ENCODE data around the gene KIFAP3.

The KIFAP3 gene

DNA sequence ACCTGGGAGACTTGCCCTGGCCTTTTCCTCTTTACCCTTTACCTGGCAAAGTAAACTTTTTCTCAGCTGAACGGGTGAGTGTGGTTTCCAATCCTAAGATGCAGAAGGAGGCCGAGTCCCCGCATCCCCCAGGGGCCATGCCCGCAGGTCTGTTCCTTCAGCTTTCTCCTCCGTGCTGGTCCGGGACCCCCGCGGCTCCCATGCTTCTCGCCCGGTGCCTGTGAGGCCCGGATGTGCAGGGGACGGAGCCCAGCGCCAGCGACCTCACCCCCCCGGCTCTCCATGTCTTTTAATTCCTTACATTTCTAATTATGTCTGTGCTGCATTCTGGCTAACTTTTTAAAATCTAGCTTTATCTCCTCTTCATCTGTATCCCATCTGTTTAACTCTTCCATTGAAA lies 159.3 kb downstream of the KIFAP3 start:
- DNase-seq = no peak

DNA sequence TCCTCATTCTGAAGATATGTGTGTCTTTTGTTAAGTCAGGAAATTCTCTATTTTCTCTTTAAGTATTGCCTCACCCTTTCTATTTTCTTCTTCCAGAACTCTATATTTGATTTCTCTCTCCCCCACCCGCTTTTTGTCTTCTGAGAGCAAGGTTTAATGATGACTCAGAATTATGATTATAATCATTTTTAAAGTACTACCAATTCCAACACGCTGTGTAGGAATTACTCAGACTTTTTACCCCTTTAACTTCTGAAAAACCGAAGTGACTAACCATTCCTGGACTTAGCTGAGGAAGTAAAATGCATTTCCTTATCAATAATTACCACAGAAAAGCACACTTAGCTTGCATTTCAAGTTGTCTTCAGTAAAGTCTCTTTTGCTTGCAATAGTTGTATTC lies 160.0 kb downstream of the KIFAP3 start:
- DNase-seq = no peak

DNA sequence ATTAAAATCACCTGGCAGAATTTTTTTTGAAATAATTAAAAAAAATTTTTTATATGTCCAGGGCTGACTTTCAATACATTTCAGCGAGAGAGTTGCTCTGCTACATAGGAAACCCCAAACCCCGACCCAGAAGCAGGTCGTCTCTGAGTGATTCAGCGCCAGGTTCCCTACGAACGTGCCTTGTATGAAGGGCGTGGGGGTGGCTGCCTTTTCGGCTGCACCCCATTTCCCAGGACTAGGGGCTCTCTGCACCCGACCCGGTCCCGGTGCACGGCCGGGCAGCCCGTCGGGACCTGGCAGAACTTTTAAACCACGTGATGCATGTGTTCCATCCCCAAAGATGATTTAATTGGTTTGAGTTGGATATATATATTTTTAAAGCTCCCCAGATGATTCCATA lies 165.0 kb downstream of the KIFAP3 start:
- no peak for DNase-seq

DNA sequence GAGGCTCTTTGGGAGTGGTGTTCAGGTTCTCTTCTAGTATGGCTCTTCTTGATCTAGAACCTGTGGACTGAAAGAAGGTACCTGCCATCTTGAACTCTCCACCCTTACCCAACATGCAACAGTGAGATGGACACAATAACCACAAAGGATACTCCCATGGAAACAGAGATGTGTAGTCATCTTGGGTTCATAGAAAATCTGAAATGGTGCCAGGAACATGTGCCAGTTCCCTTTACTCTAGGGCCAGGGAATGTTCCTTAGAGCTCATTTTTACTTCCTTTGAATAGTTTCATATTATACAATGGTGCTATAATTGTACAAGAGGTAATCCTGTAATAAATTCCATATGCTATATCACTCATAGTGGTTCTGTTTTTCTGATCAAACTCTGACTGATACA lies 167.6 kb downstream of the KIFAP3 start:
- no peak for DNase-seq

DNA sequence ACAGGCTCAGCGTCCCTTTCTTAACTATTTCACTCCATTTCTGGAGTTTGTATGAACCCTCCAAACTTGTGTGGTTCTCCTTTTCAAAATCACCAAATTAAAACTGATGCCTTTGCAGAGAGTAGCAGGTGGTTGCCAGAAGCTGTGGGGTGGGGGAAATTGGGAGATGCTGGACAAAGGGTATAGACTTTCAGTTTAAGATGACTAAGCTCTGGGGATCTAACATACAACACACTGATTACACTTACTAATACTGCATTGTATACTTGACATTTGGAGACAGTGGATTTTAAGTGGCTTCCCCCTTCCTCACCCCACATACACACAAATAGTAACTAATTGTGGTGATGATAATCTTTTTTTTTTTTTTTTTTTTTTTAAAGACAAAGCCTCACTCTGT lies 169.7 kb downstream of the KIFAP3 start:
- DNase-seq = no peak

DNA sequence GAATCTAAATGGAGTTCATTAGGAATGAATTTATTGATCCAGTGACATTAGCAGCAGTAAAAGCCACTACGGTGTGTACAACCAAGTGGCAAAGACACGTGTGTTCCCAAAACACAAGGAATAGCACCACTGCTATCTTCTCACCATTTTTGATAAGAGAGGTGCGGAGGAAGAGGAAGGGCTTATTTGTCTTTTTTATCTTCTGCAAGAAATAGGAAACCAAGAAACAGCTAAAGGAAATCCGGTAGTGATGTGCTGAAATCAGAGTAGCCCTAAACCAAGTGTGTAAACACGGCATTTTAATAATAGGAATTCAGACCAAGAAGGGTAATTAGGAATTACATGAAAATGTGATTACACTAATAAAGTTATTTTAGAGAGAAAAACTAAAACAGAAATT lies 171.7 kb downstream of the KIFAP3 start:
- no peak for DNase-seq

DNA sequence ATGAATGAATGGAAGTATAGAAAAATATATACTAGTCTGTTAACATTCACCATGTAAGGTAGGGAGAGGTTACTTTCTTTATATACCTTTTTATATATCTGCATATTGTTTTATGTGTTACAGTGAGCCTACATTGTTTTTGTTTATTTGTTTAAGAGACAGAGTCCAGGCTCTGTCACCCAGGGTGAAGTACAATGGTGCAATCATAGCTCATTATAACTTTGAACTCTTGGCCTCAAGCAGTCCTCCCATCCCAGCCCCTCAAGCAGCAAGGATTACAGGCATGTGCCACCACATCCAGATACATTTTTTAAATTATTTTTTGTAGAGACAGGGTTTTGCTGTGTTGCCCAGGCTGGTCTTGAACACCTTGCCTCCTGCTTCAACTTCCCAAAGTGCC lies 173.4 kb downstream of the KIFAP3 start:
- DNase-seq = no peak

DNA sequence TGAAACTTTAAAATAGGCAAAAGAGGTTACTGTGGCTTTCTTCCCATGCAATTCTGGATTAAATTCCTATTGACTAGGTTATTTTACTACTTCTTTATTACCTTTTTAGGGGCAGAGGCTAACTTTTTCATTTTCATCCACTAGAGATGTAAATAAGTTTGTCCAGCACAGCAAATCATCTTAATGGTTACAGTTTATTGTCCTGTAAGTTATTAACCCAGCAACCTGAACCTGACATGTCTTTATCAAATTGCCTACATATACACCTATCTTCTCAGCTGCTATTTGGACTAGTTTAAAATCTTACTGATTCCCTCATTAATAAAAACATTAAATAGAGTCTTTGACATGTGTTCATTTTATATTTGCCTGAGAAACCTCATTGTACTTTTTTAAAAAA lies 173.9 kb downstream of the KIFAP3 start:
- DNase-seq = no peak

DNA sequence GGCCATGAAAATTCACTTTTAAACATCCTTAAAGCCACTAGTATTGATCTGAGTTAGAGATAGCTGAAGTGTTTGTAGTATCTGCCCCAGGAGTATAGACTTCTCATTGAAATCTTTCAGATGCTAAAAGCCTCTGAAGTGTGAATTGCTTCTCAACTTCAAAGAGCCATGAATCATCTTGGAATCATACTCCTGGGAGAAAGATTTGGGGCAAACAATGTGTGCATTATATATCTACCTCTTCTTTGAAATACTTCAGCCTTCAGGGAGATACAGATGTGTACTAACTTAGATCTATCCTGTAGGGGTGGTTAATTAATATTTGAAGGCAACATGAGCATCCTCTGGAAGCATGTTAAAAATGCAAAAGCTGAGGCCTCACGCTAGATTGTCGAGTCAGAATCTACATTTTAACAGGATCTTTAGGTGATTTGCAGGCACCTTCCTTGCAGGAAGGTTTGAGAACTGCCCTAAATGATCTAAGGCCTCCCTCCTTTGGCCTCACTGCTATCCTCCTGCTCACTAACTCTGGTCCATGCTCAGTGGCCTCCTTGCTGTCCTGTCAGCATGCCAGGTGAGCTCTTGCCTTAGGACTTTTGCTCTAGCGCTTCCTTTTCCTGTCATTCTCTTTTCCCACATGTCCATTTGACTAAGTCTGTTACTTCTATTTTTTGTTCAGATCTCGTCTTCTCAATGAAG lies 174.8 kb downstream of the KIFAP3 start:
- DNase-seq = no peak

DNA sequence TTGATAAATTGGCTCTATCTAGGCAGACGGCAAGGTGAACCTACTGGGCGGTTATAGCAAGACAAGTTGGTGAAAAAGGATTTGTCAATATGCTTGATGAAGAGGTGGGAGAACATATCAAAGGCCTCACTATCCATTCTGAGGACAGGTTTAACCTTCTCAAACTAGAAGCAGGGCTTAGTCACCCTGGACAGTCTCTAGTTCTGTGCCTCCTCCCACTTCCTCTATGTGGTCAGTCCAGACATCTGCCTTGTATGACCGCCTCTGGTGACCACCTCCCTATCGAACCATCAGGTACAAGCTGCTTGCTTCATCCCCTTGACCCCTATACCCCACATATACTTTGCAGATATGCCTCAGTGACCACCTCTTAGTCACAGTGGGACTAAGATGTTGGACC lies 178.5 kb downstream of the KIFAP3 start:
- no peak for DNase-seq

DNA sequence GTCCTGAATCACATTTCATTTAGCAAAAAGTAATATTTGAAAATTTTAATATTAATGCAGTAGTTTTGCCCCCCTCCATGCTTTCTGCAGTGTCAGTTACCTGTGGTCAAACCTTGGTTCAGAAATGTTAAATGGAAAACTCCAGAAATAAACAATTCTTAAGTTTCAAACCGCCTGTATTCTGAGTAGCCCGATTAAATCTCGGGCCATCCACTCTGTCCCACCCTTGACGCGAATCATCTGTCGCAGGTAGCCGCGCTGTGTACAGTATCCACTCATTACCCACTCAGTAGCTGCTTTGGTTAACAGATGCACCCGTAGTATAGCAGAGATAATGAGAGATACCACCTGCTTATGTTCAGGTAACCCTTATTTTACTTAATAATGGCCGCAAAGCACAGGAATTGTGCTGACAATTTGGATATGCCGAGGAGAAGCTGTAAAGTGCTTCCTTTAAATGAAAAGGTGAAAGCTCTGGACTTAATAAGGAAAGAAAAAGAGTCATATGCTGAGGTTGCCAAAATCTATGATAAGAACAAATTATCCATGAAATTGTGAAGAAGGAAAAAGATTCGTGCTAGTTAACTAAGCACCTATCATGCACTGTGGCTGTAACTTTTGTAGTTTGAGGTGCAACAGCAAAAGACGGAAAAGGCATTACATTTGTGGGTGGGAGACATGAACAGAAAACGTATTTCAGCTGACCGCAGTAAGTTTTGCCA lies 179.9 kb downstream of the KIFAP3 start:
- no peak for DNase-seq

DNA sequence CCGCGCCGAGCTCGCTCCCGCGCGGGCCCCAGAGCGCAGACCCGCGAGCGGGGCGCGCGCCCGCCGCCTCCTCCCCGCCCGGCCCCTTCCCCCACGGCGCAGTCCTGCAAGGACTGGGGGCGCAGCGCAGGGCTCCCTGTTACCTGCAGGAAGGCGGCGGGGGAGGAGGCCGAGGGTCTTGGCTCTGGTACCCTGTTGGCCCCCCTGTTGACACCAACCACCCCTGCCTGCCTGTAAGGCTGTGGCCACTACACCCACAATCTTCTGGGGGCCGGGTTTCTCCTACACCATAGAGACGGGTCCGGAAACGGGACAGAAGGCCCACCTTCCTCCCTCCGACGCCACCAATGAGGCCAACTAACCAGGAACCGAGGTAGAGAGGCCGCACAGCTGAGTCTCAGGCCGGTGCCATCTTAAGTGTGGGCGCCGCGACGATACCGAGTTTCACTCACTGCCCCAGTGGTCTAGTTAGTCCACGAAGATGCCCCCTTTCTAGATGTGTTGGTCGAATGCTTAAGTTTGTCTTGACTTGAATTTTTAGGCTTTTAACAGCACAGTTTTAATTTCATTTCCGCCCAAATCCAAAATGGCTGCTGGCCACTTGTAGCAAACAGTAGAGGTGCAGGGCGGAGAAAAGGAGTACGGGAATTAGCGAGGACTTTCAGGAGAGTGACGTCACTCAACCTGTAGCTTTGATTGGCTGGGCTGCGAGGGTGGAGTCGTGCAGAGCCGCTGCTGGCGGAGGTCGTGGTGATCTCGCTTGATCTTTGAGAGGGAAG lies 180.7 kb downstream of the KIFAP3 start, which contains the start of gene SCYL3:
Gene SCYL3, minus strand, starts transcription at position 252 of the 779 bp plus-strand sequence. CDS start 5,056 bp downstream, outside the sequence.
- peak; percentile 95 for DNase-seq

DNA sequence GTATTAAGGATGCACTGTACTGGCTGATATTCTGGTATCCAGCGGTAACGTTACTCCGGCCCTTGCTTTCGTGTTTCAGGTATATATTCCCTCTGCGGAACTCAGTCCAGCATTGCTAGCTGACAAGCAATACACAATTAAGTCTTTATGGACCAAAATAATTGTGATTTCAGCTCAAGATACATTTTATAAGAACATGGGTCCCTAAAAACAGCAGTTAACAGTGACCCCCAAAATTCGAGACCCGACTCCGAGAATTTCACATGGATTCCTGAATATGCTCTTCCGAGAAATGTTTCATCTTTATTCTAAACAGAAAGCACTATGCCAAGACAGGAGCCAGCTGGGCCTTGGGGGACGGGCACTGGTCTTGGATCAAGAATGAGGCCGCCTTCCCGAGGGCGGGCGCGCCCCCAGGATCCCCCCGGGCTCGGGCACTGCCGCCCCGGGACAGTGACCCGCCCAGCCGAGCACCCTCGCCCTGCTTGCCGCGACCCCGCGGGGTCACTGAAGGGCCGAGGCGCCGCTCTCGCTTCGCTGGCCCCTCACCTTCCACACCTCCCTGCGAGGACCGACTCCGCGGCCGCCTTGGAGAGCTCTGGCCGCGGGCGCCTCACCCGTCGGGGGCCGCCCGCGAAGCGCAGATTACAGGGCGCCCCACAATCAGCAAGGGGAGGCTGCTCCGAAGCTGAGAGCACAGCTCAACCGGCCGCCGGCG lies 181.4 kb downstream of the KIFAP3 start:
- no peak for DNase-seq

DNA sequence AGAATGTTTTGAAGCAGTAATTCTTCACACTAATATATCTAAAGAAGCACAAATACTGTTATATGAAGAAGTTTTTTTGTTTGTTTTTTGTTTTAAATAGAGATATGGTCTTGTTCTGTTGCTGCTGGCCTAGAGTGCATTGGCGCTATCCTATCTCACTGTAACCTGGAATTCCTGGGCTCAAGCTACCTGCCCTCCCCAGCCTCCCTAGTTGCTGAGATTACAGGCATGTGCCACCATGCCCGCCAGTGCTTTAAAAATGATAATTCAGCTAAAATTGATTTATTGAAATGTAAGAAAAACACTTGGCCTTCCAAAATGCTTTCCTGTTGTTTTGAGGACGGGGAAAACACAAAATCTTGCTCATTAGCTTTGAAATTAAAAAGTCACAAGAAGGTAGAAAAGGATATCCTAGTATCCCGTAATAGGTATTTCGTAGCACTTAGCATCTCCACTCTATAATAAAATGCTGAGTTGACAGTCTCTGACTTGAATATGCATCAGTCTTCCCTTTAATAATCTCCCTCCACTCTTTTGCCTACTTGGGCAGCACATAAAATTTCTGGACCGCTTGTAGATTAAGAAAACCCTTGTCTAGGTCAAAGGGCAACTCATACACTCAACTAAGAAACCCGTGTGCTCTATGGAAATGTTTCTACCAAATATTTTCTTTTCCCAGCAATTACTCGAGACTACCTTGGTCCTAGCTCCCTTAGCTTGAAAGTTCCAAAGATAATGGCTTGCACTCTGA lies 182.1 kb downstream of the KIFAP3 start:
- DNase-seq = no peak

DNA sequence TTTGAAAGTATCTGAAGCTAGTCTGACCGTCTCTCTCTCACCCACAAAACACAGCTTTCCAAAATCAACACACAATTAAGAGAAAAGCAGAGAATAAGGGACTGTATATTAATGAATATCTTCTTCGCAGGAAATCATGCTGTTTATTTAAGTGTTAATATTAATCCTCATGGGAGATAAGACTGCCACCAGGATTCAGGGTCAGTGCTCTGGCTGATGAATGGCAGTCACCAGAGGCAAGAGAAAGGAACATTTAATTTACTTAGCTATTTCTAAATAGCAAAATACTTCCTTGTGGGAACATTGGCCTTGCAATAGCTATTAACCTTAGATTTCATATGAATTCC lies 183.0 kb downstream of the KIFAP3 start:
- DNase-seq = no peak

DNA sequence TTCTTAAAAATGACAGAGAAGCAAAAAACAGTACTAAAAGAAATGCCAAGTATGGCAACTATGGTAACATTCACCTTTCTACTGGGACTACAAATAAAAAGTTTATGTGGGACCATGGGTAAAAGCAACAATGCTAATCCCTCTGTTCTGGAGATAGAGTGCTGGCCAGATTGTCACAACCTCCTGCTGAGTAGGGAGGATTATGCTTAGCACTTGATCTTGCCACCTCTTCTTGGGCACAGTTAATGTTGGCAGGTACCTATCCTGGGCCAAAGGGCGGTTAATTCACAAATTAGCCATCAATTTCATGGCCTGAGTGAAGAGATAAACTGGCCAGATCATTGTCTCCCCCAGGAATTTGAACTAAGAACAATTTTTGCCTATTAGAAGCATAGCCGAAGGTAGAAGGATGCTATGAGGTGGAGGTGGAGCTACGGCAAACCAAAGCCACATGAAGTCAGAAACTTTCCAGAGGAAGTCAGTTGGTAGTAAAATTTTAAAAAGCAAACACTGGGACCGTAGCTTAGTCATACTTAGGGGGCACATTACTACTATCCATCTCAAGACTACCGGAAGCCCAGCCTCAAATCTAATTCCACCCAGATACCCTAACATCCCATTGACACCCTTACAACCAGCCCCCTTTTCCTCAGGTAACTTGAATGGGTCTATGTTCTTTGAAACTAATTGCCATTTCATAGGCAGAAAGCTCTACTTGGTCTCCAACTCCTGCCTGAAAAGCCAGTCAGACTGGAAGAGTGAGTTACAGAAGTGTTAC lies 183.5 kb downstream of the KIFAP3 start:
- DNase-seq = peak; percentile 9

DNA sequence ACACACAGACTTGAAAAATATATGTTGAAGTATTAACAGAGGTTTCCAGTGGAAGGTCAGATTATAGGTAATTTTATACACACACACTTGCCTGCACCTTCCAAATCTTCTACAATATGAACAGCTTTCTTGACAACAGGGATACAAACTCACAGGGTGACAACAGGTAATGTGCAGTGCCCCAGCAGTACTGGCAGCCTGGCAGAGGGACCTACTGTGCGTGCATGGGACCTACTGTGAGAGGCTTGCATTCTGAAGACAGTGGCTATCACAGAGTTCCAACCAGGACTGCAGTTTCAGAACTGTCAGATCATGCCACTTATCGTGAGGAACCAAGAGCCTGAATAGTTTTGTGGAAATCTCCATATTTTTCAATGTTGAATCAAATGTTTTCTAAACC lies 184.6 kb downstream of the KIFAP3 start:
- DNase-seq = no peak

DNA sequence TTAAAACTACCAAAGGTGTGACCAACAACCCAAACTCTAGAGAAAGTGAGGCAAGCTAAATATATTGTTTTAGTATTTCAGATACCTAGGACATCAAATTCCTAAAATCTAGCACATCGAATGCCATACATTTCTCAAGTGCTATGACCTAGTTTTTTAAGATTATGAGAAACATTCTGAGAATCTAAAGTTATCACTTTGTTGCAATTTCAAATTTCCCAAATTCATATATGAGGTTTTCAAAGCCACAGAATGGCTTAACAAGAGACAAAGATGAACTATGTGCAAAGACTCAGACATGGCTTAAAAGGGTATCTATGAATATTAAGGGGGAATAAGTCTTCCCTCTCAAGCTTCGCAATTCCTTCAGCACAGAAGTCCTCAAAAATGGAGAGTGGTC lies 187.6 kb downstream of the KIFAP3 start:
- DNase-seq = no peak

DNA sequence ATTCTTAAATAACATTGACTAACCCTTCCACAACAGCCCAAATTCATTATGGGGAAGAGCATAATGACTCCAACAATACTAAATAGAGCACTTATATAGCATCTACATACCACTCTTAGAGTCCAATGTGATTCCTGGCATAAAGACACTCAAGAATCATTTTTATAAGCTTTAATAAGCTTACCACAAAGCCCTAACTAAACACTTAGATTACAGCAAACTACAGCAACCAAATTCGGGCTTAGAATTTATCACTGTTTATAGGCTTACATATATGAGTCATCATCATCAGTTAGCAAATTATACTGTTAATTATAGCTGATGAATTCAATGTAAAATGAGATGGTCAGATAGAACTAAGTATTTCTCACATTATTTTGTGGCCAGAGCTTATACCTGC lies 188.1 kb downstream of the KIFAP3 start:
- DNase-seq = no peak

DNA sequence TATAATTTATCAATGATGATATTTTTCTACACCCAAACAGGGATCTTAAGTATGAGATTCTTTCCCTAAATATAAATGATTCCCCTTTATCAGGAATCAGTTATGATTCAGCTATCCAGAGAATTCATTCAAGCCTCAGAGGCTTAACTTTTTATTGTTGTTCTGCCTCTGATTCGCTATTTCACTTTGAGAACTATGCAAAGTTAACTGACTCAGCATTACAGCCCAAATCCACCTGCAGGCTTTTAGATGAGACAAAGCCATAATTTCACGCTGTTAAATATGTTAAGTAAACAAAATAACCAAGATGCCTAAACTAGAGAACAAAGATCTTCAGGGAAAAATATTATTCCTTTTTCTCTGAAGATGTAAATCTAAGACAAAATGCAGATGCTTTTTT lies 189.3 kb downstream of the KIFAP3 start:
- DNase-seq = no peak

DNA sequence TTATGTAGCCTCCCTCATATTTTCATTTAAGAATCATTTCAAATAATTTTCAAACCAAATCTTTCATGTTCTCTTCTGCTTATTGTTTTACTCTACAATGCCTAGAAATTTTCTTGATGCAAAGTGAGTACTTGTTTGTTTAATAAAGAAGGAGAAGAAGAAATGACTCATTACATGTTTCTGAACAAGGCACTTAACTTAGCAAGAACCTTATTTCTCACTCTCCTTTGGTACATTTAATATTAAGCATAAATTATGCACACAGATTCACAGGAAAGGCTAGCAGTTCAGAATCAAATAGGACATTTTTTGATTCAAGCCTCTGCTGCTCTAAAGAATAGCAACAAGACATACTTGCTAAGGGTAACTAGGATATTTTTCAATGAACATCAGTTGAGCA lies 189.9 kb downstream of the KIFAP3 start:
- DNase-seq = no peak

DNA sequence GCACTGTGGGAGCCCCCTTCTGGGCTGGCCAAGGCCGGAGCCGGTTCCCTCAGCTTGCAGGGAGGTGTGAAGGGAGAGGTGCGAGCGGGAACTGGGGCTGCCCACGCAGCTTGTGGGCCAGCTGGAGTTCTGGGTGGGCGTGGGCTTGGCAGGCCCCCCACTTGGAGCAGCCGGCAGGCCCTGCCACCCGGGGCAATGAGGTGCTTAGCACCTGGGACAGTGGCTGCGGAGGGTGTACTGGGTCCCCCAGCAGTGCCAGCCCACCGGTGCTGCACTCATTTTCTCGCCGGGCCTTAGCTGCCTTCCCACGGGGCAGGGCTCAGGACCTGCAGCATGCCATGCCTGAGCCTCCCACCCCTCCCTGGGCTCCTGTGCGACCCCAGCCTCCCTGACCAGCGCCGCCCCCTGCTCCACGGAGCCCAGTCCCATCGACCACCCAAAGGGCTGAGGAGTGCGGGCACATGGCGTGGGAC lies 192.4 kb downstream of the KIFAP3 start:
- DNase-seq = no peak

All from SIG-M5 (cell line).